SK-N-SH treated with all-trans-retinoic acid at 6 μM for 48 hours (cell line): ENCODE measurements around the gene CFD.

ENCODE experiments used
- ATAC-seq: fragments of 200-7000 bp; cut with Tn5 transposase; 3 replicates; pipeline ENCODE4 v1.9.1; 2020; ENCODE audit warnings: mild to moderate bottlenecking, moderate library complexity
- ARNTL ChIP-seq: fragments of 450-650 bp; formaldehyde crosslinking; IDR thresholded peaks from 2 replicates; pipeline ENCODE4 v1.5.0; 2020; ENCODE audit warnings: low read depth, mild to moderate bottlenecking, moderate library complexity, borderline replicate concordance
- BACH2 ChIP-seq: fragments of 250-450 bp; sonication (Bioruptor Pico); IDR thresholded peaks from 2 replicates; pipeline ENCODE4 v1.9.0; 2021; ENCODE audit warnings: mild to moderate bottlenecking, borderline replicate concordance
- CREB5 ChIP-seq: fragments of 250-450 bp; sonication (Bioruptor Pico); IDR thresholded peaks from 2 replicates; pipeline ENCODE4 v1.5.1; 2020; ENCODE audit warnings: low read depth, mild to moderate bottlenecking, moderate library complexity
- CSDC2 ChIP-seq: fragments of 250-450 bp; sonication (Bioruptor Pico); IDR thresholded peaks from 2 replicates; pipeline ENCODE4 v1.5.0; 2020; ENCODE audit warnings: mild to moderate bottlenecking, moderate library complexity
- CSRNP3 ChIP-seq: fragments of 250-450 bp; sonication (Bioruptor Pico); IDR thresholded peaks from 2 replicates; pipeline ENCODE4 v1.5.1; 2021; ENCODE audit warnings: mild to moderate bottlenecking, moderate library complexity
- ESRRG ChIP-seq: fragments of 250-450 bp; sonication (Bioruptor Pico); IDR thresholded peaks from 2 replicates; pipeline ENCODE4 v1.6.1; 2021; ENCODE audit warnings: mild to moderate bottlenecking
- GLIS3 ChIP-seq: fragments of 250-450 bp; sonication (Bioruptor Pico); IDR thresholded peaks from 2 replicates; pipeline ENCODE4 v1.5.0; 2020; ENCODE audit warnings: mild to moderate bottlenecking, moderate library complexity
- OSR1 ChIP-seq: fragments of 250-450 bp; sonication (Bioruptor Pico); IDR thresholded peaks from 2 replicates; pipeline ENCODE4 v1.8.0; 2022; ENCODE audit warnings: moderate library complexity, mild to moderate bottlenecking, inconsistent platforms
- PATZ1 ChIP-seq: fragments of 250-450 bp; sonication (Bioruptor Pico); IDR thresholded peaks from 2 replicates; pipeline ENCODE4 v1.8.0; 2020; ENCODE audit warnings: mild to moderate bottlenecking, moderate library complexity, borderline replicate concordance
- POU6F1 ChIP-seq: fragments of 250-450 bp; sonication (Bioruptor Pico); IDR thresholded peaks from 2 replicates; pipeline ENCODE4 v1.8.0; 2021; ENCODE audit warnings: low read depth, mild to moderate bottlenecking, moderate library complexity, borderline replicate concordance
- PPARA ChIP-seq: fragments of 250-450 bp; sonication (Bioruptor Pico); IDR thresholded peaks from 2 replicates; pipeline ENCODE4 v1.5.0; 2020; ENCODE audit warnings: mild to moderate bottlenecking, borderline replicate concordance
- RARB ChIP-seq: fragments of 250-450 bp; sonication (Bioruptor Pico); IDR thresholded peaks from 2 replicates; pipeline ENCODE4 v1.8.0; 2021; ENCODE audit warnings: mild to moderate bottlenecking, moderate library complexity
- SNAI2 ChIP-seq: fragments of 250-450 bp; sonication (Bioruptor Pico); IDR thresholded peaks from 2 replicates; pipeline ENCODE4 v1.5.0; 2020; ENCODE audit warnings: mild to moderate bottlenecking, moderate library complexity
- TCF4 ChIP-seq: fragments of 250-450 bp; sonication (Bioruptor Pico); IDR thresholded peaks from 2 replicates; pipeline ENCODE4 v1.8.0; 2021; ENCODE audit warnings: mild to moderate bottlenecking, moderate library complexity, borderline replicate concordance
- TOX ChIP-seq: fragments of 250-450 bp; sonication (Bioruptor Pico); IDR thresholded peaks from 2 replicates; pipeline ENCODE4 v1.8.0; 2021; ENCODE audit warnings: mild to moderate bottlenecking, moderate library complexity, borderline replicate concordance
- TSHZ2 ChIP-seq: fragments of 250-450 bp; sonication (Bioruptor Pico); IDR thresholded peaks from 2 replicates; pipeline ENCODE4 v1.5.0; 2020; ENCODE audit warnings: mild to moderate bottlenecking, moderate library complexity
- ZC3H10 ChIP-seq: fragments of 250-450 bp; sonication (Bioruptor Pico); IDR thresholded peaks from 2 replicates; pipeline ENCODE4 v1.5.1; 2021; ENCODE audit warnings: mild to moderate bottlenecking, moderate library complexity
- ZFP3 ChIP-seq: fragments of 250-450 bp; sonication (Bioruptor Pico); IDR thresholded peaks from 2 replicates; pipeline ENCODE4 v1.5.0; 2020; ENCODE audit warnings: mild to moderate bottlenecking, moderate library complexity
- ZFP30 ChIP-seq: fragments of 450-650 bp; formaldehyde crosslinking; IDR thresholded peaks from 2 replicates; pipeline ENCODE4 v1.5.0; 2022; ENCODE audit warnings: mild to moderate bottlenecking, moderate library complexity
- ZNF565 ChIP-seq: fragments of 450-650 bp; formaldehyde crosslinking; conservative IDR thresholded peaks from 2 replicates; pipeline ENCODE4 v1.5.0; 2020; ENCODE audit warnings: low read depth, mild to moderate bottlenecking, moderate library complexity
- ZNF70 ChIP-seq: fragments of 450-650 bp; formaldehyde crosslinking; IDR thresholded peaks from 2 replicates; pipeline ENCODE4 v1.5.0; 2020; ENCODE audit warnings: mild to moderate bottlenecking, moderate library complexity
- ZNF8 ChIP-seq: fragments of 450-650 bp; formaldehyde crosslinking; IDR thresholded peaks from 2 replicates; pipeline ENCODE4 v1.5.0; 2020; ENCODE audit warnings: mild to moderate bottlenecking, moderate library complexity

The CFD gene

GRCh38 chr19:811506-812048 lies 47.9 kb upstream of the CFD start:
- no peak for ATAC-seq
- TF ChIP-seq ZC3H10 (CRISPR knock-in tag) = no peak
- TF ChIP-seq TCF4 = no peak
- TF ChIP-seq POU6F1 (CRISPR knock-in tag) = no peak
- no peak for TF ChIP-seq BACH2 (CRISPR knock-in tag)
- no peak for TF ChIP-seq ESRRG
- TF ChIP-seq PPARA (CRISPR knock-in tag) = no peak
- TF ChIP-seq ZNF565 (CRISPR knock-in tag) = no peak
- no peak for TF ChIP-seq ARNTL (CRISPR knock-in tag)
- no peak for TF ChIP-seq ZFP3 (CRISPR knock-in tag)
- no peak for TF ChIP-seq TOX (CRISPR knock-in tag)
- TF ChIP-seq, all 23 proteins: peak for 0

- TF ChIP-seq ARNTL (CRISPR knock-in tag) (no peak), TCF4 (no peak), ZFP30 (CRISPR knock-in tag) (no peak)
- no peak for ATAC-seq
Measured at GRCh38 chr19:812049-812746, 47.3 kb upstream of the CFD start.

- ATAC-seq = no peak
- TF ChIP-seq ZNF70 (CRISPR knock-in tag) (no peak), CSDC2 (CRISPR knock-in tag) (no peak), RARB (no peak), TOX (CRISPR knock-in tag) (no peak), CREB5 (no peak), ZNF8 (CRISPR knock-in tag) (no peak), OSR1 (CRISPR knock-in tag) (no peak), SNAI2 (CRISPR knock-in tag) (no peak), ESRRG (no peak), ARNTL (CRISPR knock-in tag) (no peak), CSRNP3 (no peak), TSHZ2 (CRISPR knock-in tag) (no peak), PPARA (CRISPR knock-in tag) (no peak), BACH2 (CRISPR knock-in tag) (no peak), ZC3H10 (CRISPR knock-in tag) (no peak), GLIS3 (no peak), ZFP3 (CRISPR knock-in tag) (no peak), PATZ1 (CRISPR knock-in tag) (no peak), ZNF565 (CRISPR knock-in tag) (no peak)
Measured at GRCh38 chr19:812747-813218, 46.7 kb upstream of the CFD start.
